Spleen (tissue), 7 donors: ENCODE measurements around the gene PYGO1.

Experiments
- POLR2A ChIP-seq, 3 donors: fragments of 450-650 bp; IDR thresholded peaks; one replicate each; pipeline ENCODE4 v1.5.1; 2017; ENCODE audit warnings: antibody characterized with exemption in 3 of 3, mild to moderate bottlenecking in 1 of 3
- POLR2AphosphoS5 ChIP-seq, 3 donors: sonication (generic); formaldehyde crosslinking; IDR thresholded peaks; one replicate each; pipeline ENCODE4 v1.5.1; 2017; ENCODE audit warnings: antibody characterized with exemption in 3 of 3
- TF ChIP-seq, protein P1 (sequence below), 11 experiments: fragments of 200-600 bp in 7 of 11; fragments of 450-650 bp in 4 of 11; sonication (generic) in 4 of 11; IDR thresholded peaks in 8 of 11; conservative IDR thresholded peaks in 3 of 11; 1 replicate in 7 of 11; 2 replicates in 4 of 11; pipeline versions ENCODE4 v1.4.0 to v1.8.0; 2016 to 2021; ENCODE audit warnings: antibody characterized with exemption in 11 of 11, inconsistent platforms in 4 of 11, mild to moderate bottlenecking in 1 of 11
- donor health status: DM: no; HTN: no; CAD: no; lungs with moderate emphysema.
- donor health status: DM: no; HTN: no; CAD: no.
- donor health status: DM: no; HTN: no; CAD: no.

DNA sequence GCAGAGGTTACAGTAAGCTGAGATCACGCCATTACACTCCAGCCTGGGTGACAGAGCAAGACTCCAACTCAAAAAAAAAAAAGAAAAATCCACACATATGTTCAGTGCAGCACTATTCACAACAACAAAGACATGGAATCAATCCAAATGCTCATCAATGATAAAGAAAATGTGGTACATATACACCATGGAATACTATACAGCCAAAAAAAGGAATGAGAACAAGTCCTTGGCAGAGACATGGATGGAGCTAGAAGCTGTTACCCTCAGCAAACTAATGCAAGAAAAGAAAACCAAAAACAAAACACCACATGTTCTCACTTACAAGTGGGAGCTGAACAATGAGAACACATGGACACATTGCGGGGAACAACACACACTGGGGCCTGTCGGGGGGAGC, 25.5 kb downstream of the PYGO1 start:
- TF ChIP-seq, protein P1, sequence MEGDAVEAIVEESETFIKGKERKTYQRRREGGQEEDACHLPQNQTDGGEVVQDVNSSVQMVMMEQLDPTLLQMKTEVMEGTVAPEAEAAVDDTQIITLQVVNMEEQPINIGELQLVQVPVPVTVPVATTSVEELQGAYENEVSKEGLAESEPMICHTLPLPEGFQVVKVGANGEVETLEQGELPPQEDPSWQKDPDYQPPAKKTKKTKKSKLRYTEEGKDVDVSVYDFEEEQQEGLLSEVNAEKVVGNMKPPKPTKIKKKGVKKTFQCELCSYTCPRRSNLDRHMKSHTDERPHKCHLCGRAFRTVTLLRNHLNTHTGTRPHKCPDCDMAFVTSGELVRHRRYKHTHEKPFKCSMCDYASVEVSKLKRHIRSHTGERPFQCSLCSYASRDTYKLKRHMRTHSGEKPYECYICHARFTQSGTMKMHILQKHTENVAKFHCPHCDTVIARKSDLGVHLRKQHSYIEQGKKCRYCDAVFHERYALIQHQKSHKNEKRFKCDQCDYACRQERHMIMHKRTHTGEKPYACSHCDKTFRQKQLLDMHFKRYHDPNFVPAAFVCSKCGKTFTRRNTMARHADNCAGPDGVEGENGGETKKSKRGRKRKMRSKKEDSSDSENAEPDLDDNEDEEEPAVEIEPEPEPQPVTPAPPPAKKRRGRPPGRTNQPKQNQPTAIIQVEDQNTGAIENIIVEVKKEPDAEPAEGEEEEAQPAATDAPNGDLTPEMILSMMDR (IDR thresholded peaks at IDR 0.05 in 8 of 11, conservative IDR thresholded peaks at IDR 0.05 in 3 of 11): no peak
- no peak for TF ChIP-seq POLR2A (IDR thresholded peaks at IDR 0.05)
- no peak for TF ChIP-seq POLR2AphosphoS5 (IDR thresholded peaks at IDR 0.05)
